Measurements from ENCODE around the gene DUOX2. TPM values are rescaled to one million over a fixed set of nuclear protein-coding genes. Genes with fewer than 3 reads are reported as not detected.
A peak's percentile ranks its signal among the peaks of the same experiment; 100 is the strongest.

DUOX2 gene
- total and polyA plus RNA-seq, 4 donors: 1.0 to 3.8 (median 2.1) TPM

- Histone ChIP-seq H3K36me3 (ENCODE audit: control insufficient read depth in 4 of 4, insufficient read depth in 4 of 4, low read length in 4 of 4) (peaks cover 0 to 12% (median 0%) of the 10 kb centered on the region in 4 donors), H3K9me3 (ENCODE audit: control insufficient read depth in 4 of 4, insufficient read depth in 3 of 4, low read length in 3 of 4) (no peaks in the 10 kb centered on the region), H3K4me3 (no peak overlapping the region), H3K4me1 (ENCODE audit: control insufficient read depth in 5 of 5, insufficient read depth in 5 of 5, low read length in 5 of 5) (peaks cover 0 to 18% (median 4%) of the 10 kb centered on the region in 5 donors), H3K27me3 (ENCODE audit: control insufficient read depth in 3 of 3, insufficient read depth in 3 of 3, low read length in 2 of 3) (no peaks in the 10 kb centered on the region), H3K27ac (ENCODE audit: low read depth in 1 of 2, low read length in 1 of 2) (peak overlapping the region in 1 of 2 donors; percentile 16), H3K9ac (ENCODE audit: insufficient read depth in 1 of 2, low read length in 2 of 2) (no peak overlapping the region)
- TF ChIP-seq CTCF (IDR thresholded peaks at IDR 0.05; ENCODE audit: control extremely low read depth, extremely low read depth): no peak
- DNase-seq (no peak), ATAC-seq (ENCODE audit: insufficient read depth, low FRiP score) (no peak)
- 93 to 96% methylated on average over 14 of the region's 14 CpGs for WGBS, 2 donors
These were observed 47.7 kb upstream of the DUOX2 start for GRCh38 chr15:45161666-45162065.

- ATAC-seq (ENCODE audit: insufficient read depth, low FRiP score): no peak
- Histone ChIP-seq H3K27ac (ENCODE audit: low read depth in 1 of 2, low read length in 1 of 2) (no peak overlapping the region), H3K9ac (ENCODE audit: insufficient read depth in 1 of 2, low read length in 2 of 2) (no peak overlapping the region), H3K27me3 (ENCODE audit: control insufficient read depth in 3 of 3, insufficient read depth in 3 of 3, low read length in 2 of 3) (no peaks in the 10 kb centered on the region), H3K36me3 (ENCODE audit: control insufficient read depth in 4 of 4, insufficient read depth in 4 of 4, low read length in 4 of 4) (peaks cover 0 to 24% (median 0%) of the 10 kb centered on the region in 4 donors), H3K4me1 (ENCODE audit: control insufficient read depth in 5 of 5, insufficient read depth in 5 of 5, low read length in 5 of 5) (peaks cover 0 to 5% (median 0%) of the 10 kb centered on the region in 5 donors), H3K4me3 (no peak overlapping the region), H3K9me3 (ENCODE audit: control insufficient read depth in 4 of 4, insufficient read depth in 3 of 4, low read length in 3 of 4) (no peaks in the 10 kb centered on the region)
- no peak for TF ChIP-seq CTCF (IDR thresholded peaks at IDR 0.05; ENCODE audit: control extremely low read depth, extremely low read depth)
- WGBS, 2 donors: 38 to 64% methylated on average over 1 of the region's 1 CpG
- no peak for DNase-seq
These were observed 44.0 kb upstream of the DUOX2 start for GRCh38 chr15:45157974-45158373.

- Histone ChIP-seq H3K9ac (ENCODE audit: insufficient read depth in 1 of 2, low read length in 2 of 2) (no peak overlapping the region), H3K9me3 (ENCODE audit: control insufficient read depth in 4 of 4, insufficient read depth in 3 of 4, low read length in 3 of 4) (no peaks in the 10 kb centered on the region), H3K4me3 (no peak overlapping the region), H3K36me3 (ENCODE audit: control insufficient read depth in 4 of 4, insufficient read depth in 4 of 4, low read length in 4 of 4) (peaks cover 0 to 30% (median 0%) of the 10 kb centered on the region in 4 donors), H3K27me3 (ENCODE audit: control insufficient read depth in 3 of 3, insufficient read depth in 3 of 3, low read length in 2 of 3) (no peaks in the 10 kb centered on the region), H3K27ac (ENCODE audit: low read depth in 1 of 2, low read length in 1 of 2) (no peak overlapping the region), H3K4me1 (ENCODE audit: control insufficient read depth in 5 of 5, insufficient read depth in 5 of 5, low read length in 5 of 5) (peaks cover 0 to 5% (median 0%) of the 10 kb centered on the region in 5 donors)
- no peak for ATAC-seq (ENCODE audit: insufficient read depth, low FRiP score)
- TF ChIP-seq CTCF (IDR thresholded peaks at IDR 0.05; ENCODE audit: control extremely low read depth, extremely low read depth): no peak
- 87 to 94% methylated on average over 7 of the region's 7 CpGs for WGBS, 2 donors
- no peak for DNase-seq
These were observed 42.9 kb upstream of the DUOX2 start for GRCh38 chr15:45156744-45157455.
